Epithelial cell of proximal tubule (primary cell): ENCODE results near the gene PREX1. TPM values are rescaled to one million over a fixed set of nuclear protein-coding genes. Genes with fewer than 3 reads are reported as not detected.

ENCODE experiments used
- DNase-seq: peaks from one replicate; pipeline ENCODE4 v3.0.0-alpha.2; 2011; ENCODE audit warnings: low read depth
- H3K4me3 ChIP-seq: 2 replicates; pipeline ENCODE4 v1.5.1; 2011; ENCODE audit warnings: low read depth, mild to moderate bottlenecking, low read length
- total RNA-seq: library from RNA; depleted of rRNA; stranded (reverse); fragments of >200 nt; gene quantifications from 2 replicates; pipeline ENCODE4 v1.2.3, GENCODE V29; 2015
- TF ChIP-seq, protein P1 (sequence below): conservative IDR thresholded peaks from 2 replicates; pipeline ENCODE4 v1.5.1; 2012; ENCODE audit warnings: low read depth, mild to moderate bottlenecking, low read length

Gene PREX1
- total RNA-seq, 1 donor from 2014 or later = 4.7 TPM

DNA sequence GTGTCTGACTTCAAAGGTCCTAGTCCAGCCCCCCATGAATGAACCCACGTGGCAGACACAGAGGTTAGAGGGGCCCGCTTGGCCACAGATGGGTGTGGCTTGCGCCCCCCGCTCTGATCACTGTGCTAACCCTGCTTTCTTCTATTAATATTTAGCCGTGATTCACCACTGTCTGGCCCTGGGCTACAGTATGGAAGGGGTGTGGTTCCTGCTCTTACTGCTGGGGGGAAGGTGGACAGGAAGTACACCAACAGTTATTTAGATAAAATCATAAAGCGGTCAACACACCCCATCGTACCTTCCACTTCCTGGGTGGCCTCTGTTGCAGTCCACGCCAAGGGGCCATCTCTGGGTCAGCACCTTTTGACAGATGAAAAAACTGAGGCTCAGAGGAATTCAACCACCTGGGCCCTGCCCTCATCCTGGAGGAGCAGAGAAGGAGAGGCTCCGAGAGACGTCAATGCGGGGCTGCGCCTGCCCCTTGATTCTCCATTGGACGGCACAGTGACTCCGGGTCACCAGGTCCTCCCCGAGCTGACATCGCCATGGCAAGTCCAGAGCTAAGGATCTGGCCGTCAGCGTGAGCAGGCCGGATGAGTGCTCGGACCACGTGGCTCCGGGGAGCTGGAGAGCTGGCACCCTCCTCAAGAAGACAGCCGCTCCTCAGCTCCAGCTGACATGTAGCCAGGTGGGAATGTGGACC lies 206.3 kb downstream of the PREX1 start:
- H3K4me3 ChIP-seq = no peak overlapping the region
- TF ChIP-seq, protein P1, sequence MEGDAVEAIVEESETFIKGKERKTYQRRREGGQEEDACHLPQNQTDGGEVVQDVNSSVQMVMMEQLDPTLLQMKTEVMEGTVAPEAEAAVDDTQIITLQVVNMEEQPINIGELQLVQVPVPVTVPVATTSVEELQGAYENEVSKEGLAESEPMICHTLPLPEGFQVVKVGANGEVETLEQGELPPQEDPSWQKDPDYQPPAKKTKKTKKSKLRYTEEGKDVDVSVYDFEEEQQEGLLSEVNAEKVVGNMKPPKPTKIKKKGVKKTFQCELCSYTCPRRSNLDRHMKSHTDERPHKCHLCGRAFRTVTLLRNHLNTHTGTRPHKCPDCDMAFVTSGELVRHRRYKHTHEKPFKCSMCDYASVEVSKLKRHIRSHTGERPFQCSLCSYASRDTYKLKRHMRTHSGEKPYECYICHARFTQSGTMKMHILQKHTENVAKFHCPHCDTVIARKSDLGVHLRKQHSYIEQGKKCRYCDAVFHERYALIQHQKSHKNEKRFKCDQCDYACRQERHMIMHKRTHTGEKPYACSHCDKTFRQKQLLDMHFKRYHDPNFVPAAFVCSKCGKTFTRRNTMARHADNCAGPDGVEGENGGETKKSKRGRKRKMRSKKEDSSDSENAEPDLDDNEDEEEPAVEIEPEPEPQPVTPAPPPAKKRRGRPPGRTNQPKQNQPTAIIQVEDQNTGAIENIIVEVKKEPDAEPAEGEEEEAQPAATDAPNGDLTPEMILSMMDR = no peak
- no peak for DNase-seq

DNA sequence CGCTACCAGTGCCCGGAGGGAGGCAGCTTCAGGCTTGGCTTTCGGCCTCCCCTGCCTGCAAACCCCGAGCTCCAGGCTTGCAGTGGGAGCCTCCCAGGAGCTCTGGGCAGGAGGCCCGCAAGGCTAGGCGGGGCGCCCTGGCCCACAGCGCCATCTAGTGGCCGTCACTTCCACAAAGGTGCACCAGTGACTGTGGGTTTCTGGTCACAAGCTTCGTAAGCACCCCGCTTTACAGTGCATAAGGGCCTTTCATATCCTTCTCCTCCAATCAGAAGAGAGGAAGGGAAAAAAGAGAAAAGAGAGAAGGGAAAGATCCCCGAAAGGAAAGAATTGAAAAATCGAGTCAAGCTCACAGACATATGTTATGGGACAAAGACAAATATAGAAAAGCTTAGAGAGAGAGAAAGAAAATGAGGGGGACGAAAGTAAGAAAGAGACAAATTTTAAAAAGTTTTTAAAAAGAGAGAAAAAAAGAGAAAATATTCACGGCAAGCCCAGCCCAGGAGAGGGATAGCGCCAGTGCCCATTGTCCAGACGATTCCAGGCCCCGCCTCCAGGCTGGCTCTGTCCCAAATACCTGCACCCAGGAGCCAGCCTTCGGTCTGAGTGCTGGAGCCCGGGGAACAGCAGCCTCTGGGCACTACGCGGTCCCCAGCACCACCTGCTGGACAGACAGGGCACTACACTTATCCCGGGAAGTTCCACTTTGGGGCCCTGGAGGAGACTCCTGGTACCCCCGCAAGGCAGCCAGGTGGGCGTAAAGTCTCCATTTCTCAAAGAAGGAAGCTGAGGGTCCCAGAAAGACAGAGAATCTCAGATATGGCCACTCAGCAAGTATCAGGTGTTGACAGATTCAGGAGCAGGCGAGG lies 207.1 kb downstream of the PREX1 start:
- DNase-seq = peak; percentile 26
- TF ChIP-seq, protein P1 = peak; percentile 94
- peak overlapping the region; percentile 54 for H3K4me3 ChIP-seq

DNA sequence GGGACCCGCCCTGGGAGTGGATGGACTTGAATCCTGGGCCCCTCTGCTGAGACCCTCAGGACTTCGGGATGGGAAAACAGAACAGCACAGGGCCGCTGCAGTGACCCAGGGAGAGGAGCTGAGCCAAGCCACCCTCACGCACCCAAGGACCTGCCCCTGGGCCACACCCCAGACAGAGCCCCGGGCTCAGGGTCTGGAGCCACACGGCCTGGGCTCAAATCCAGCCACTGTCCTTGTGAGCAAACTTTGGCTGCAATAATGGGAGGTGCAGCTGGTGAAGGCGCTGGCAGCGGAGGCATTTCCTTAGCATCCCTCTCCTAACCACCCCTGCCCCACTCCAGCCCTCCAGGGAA lies 207.7 kb downstream of the PREX1 start:
- no peak for DNase-seq
- TF ChIP-seq, protein P1 = no peak
- no peak overlapping the region for H3K4me3 ChIP-seq

DNA sequence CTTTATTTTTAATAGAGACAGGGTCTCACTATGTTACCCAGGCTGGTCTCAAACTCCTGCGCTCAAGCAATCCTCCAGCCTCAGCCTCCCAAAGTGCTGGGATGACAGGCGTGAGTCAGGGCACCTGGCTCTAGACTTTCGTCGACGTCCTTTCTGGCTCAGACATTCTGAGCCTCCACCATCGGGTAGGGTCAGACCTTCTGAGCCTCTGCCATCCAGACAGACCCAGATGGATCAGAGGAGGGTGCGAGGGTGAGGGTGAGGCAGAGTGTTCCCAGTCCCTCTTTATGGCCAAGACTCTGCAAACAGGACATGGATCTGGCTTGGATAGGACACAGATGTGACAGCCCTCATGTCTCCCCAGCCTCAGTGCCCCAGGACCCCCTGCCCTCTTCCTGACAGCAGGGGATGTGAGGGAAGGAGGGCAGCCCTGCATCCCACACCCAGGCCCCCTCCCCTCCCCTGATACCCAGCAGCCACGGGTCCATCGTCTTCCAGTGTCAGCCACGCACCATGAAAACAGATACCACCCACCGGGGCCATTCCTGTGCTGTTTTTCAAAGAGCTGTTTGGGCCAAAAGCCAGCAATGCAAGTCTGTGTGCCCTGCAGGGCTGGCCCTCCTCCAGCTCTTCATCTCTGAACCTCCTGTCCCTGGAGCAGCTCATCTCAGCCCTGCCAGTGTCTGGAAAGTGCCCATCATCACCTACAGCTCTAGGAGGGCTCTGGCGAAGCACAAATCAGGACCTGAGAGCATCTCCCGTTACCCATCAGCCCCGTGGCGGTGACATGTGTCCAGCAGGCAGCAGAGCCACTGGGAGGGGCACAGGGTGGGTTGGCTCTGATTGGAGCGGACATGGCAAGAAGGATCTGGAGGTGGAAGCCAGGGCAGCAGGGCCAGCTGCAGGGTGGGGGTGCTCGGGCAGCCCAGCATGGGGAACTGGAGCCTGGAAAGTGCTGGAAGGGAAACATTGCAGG lies 208.4 kb downstream of the PREX1 start:
- TF ChIP-seq, protein P1 = no peak
- no peak overlapping the region for H3K4me3 ChIP-seq
- no peak for DNase-seq

DNA sequence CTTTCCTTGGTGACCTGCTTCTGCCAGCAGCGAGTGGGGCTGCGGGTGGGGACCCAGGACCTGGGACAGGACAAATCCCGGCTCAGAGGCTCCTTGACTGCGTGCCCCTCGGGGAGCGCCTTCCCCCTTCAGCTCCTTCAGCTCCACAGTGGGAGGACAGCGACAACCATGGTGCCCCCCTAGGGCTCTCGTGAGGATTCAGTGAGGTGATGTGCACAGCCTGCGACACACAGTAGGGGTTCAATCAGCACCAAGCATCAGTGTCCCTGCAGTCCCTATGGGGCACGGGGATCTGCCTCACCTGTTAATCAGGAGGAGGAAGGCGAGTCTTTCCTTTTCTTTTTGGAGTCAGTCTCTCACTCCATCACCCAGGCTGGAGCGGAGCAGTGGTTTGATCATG lies 209.2 kb downstream of the PREX1 start:
- no peak overlapping the region for H3K4me3 ChIP-seq
- TF ChIP-seq, protein P1 = no peak
- DNase-seq = no peak

DNA sequence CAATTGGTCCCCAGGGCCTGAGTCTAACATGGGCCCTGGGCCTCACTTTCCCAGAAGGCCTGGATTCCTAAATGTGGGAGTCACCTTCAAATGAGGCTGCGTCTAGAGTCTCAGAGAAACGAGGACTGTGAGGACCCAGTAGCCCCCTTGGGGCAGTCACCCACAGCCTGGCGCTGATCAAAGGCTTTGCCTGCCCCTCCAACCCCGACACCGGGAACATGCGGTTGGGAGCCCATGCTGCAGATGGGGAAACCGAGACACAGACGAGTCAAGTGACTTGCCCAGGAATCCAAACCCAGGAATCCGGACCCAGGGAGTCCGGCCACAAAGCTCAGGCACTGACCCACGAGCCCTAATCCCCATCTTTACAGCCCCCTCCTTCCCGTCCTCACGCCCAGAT lies 209.7 kb downstream of the PREX1 start:
- H3K4me3 ChIP-seq = no peak overlapping the region
- DNase-seq = no peak
- TF ChIP-seq, protein P1 = no peak
